HG02981 (cell line): Measurements from ENCODE around the gene BMPR1B.

ENCODE experiments used
- ATAC-seq: cut with Tn5 transposase; IDR thresholded peaks from one replicate; pipeline ENCODE4 v1.9.1; 2021; ENCODE audit warnings: mild to moderate bottlenecking, moderate library complexity; ENCODE audit not compliant: unreplicated experiment

BMPR1B gene

DNA sequence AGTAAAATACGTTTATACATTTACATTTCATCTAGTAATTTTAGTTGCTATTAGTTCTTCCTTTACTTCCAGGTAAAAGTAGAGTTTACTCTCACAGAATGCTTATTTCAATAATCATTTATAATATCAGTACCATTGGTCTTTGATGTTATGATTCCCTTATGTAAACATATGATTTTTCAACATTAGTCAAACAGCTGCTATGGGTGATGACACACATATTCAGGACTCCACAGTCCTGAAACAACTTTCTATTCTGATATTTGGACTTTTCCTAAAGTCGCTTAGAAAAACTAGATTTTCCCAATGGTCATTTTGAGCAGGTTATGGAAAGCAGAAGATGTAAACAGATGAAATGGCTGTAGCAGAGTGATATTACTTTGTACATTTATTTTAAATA is 421.2 kb downstream of the BMPR1B start:
- no peak for ATAC-seq

DNA sequence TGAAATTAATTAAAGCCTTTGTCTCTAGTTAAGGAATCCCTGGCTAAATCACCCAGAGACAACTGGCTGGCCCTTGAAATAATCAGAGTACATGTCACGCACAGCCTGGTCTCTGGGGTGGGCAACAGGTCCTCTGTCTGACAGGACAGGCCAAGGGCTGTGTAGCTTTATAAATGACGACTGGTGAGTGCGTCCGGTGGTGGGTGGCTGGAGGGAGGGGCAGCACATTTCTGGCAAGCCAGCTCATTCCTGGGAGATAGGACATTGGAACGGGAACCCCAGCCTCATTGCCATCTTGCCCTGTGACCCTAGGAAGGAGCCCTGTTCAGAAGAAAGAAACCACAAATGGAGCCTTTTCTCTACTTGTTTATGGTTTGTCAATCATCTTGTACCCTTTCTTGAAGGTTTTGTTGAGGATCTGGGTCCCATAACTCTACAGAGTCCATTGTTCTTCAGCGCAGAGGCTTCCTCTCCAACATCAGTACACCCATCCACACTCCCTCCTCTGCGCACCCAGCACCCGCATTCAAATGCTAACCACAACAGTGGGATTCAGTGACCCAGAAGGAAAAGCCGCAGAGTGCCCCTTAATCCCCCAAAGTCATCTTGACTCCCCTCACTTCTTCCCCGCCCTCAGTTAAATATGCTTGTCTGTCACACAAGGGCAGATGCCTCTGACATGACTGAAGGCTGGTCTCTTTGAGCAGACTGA is 422.9 kb downstream of the BMPR1B start:
- ATAC-seq = no peak

DNA sequence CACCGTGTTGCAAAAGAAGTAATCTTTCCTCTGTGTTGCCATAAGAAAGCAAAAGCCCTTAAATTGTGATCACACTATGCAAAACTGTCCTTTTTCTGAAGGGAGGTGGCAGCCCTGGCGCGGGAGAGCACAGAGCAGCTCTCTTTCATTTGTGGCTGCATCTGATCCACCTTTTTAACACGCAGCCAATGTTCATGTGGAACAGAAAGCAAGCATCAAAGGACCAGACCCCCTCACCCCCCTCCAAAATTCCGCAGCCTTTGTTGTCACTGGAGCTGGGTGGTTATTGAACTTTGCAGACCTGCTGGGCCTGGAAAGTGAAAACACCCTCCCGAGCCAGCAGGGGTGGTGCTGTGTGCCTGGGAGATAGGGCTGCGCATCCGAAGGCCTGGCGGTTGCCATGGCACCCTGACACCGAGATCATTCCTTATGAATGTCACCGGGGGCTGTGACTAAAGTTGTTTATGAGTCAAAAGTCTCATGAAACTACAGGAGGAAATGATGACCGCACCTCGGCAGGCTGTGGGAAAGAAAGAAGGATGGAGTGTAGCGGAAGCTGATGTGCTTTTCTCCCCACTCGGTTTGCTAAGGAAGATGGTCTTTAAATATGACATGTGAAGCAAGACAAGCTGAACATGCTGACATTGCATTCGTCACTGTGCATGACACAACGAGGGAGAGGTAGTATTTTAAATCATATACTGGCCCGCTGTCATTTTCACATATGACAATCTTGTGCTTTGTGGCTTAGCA is 423.7 kb downstream of the BMPR1B start:
- ATAC-seq = no peak

DNA sequence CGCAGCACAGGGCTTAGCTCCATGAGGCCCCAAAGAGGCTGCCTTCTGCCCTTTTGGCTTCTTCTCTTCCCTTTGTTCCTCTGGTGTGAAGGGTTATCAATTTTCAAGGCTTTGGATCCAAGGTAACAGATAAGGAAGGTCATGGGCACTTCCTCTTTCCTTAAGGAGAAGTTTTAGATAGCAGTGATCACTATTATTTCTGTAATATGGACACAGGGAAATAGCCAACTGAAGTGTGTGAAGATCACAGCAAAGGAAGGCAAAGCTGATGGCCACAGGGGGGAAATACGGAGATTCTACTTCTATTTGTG is 424.2 kb downstream of the BMPR1B start:
- no peak for ATAC-seq

DNA sequence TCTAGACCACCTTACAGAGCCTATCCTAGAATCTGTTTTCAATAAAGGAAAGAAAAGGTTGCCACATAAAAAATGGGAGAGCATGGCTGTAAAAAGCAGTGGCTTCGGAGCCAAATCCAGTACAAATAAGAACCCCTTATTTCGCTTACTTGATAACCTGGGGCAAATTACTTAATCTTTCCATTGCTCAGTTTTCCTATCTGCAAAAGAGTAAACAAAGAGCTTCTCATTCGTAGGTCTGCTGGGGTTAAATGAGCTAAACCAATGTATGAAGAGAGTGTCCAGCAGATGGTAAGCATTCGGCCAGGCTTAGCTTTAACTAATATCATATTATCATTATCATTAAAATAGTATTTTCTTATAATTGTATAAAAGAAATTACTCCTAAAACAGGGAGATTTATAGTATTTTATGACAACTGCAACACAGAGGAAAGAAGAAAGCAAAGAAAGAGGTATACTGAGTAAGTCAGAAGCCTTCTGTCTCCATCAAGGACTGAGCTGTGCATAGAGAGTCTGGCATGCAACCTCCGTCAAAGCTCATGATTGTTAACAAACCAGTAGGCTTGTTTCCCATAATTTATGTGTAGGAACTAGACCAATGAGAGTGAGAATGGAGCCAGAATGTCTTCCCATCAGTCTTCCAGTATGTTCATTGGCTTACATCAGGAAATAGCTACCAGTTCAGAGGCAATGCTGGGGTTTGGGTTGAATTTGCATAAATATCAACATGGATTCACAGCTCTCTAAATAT is 426.1 kb downstream of the BMPR1B start:
- no peak for ATAC-seq

DNA sequence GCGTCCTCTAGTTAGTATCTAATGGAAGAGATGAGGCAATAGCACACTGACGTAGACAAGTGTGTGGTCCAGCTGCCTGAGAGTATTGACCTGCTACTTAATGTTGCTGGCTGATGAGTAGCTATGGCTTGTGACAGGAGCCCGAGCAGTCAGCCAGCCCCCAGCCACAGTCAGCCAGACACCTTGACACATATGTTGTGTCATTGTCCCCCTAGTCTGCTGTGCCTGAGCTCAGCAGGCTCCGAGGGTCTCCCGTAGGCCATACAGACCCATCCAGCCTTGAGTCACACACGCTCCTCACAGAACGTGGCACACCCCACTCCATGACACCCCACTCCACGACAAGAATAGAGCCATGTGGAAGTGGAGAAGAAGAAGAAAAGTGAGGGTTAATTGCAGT is 428.9 kb downstream of the BMPR1B start:
- ATAC-seq = no peak

DNA sequence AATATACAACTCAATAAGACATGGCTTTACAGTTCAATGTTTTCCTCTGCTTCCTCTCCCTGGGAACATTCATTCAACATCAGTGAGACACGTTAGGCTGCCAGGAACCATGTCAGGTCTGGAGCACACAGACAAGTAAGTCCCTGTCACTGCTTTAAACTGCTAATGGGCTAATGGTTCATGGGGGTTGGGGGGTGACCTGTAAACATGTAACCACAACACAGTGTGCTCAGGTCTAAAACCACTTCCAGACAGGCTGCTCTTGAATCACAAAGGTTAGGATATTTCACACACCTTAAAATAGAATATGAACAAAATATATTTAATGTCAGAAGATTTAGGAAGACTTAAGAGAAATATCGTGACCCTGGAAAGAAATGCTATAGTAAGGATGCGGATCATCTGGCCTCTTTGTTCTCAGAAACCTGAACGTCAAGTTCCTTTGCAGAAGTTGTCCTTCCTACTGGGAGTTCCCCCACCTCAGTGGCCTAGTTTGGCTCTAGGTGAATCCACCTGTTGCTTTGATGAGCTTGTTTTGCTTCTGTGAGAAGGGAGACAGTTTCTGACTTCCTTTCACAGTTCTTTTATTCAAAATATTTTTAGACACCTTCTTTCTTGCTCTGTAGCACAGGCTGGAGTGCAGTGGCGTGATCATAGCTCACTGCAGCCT is 431.1 kb downstream of the BMPR1B start:
- ATAC-seq = no peak

DNA sequence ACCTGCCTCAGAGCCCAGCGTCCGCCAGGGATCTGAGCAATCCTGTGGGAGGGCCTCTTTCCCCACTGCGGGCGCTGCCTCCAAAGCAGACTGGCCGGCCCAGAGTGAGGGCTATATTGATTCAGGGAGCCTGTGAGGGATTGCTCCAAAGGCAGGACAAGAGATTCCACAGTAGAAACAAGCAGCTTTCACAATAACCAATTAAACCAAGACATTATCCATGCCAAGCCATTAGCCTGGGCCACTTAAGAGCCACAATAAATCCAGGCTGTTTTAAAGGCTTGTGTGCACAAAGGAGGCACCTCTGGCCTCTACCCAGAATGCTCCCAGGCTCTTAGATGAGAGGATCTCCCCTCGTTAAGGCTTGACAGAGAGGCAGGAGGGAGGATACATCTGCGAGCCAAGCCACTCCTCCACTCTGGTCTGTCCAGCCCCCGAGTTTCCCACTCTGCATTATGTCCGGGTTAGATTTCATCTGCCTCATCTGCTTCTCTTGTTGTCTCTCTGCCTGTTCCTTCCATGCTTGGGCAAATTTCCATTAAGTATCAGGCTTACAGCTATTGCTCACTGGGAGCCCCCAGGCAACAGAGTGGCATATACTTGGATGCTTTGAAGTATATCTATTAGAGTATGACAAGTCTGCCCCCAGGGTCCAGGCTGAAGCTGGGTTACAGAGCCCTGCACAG is 433.1 kb downstream of the BMPR1B start:
- no peak for ATAC-seq

DNA sequence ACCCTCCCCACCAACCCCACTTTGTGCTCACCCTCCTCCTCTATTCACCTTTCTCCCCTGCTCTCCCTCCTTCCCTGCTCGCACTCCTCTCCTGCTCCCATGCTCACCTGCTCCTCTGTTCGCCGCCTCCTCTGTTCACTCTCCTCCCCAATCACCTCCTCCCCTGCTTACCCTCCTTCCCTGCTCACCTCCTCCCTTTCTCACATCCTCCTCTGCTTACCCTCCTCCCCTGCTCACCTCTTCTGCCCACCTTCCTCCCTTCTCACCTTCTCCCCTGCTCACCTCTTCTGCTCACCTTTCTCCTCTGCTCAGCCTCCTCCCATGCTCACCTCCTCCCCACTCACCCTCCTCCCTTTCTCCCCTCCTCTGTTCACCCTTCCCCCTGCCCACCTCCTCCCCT is 433.8 kb downstream of the BMPR1B start:
- no peak for ATAC-seq

DNA sequence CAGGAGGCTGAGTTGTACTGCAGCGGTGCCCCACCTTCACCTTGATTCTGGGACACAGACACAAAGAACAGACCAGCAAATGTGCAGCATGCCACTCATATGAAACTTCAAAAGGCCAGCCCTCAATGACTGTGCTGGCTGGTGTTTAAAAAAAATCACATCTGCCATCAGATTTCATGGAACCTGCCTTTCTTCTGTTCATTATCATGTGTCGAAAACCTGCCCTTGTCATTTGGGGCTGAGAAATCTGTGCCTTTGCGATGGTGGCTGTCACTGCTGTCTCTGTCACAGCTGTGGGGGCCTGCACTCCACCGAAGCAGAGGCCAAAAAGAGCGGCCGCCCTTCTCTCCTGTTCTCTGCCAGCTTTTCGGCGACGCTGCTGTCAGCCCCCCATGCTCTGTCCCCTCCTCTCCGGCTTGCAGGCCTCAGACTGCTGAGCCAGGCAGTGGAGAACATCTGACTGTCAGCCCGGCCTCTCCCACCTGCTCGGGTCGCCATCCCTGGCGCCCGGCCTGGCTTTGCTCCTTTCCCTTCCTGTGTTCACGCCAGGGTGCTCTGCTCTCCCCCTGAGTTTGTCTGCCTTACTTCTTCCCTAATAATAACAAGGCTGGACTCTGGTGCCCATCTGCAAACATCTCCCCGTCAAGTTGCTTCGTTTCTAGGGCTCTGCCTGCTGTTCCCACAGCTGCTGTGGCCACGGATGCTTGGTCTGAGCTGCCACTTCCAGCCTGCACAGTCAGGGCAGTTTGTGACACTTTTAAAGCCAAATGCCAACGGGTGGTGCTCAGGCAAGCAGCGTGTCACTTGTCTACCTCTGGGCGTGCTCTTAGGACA is 435.9 kb downstream of the BMPR1B start:
- no peak for ATAC-seq

DNA sequence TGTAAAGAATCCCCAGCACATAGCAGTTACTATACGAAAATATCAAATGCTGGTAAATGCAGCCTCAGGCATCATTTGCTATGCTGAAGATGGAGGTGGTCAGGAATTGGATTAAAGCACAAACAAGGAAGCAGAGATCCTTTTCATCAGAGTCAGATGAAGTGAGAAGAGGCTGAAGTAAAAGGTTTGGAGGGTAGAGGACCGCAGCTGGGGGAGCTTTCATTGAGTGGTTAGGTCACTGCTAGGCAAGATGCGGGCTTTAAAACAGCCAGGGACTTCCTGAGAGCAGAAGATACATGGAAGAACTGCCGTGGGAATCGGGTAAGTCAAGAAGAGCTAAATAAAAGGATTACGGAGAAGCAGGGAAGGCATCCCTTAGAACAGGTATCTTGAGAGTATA is 439.6 kb downstream of the BMPR1B start:
- no peak for ATAC-seq

DNA sequence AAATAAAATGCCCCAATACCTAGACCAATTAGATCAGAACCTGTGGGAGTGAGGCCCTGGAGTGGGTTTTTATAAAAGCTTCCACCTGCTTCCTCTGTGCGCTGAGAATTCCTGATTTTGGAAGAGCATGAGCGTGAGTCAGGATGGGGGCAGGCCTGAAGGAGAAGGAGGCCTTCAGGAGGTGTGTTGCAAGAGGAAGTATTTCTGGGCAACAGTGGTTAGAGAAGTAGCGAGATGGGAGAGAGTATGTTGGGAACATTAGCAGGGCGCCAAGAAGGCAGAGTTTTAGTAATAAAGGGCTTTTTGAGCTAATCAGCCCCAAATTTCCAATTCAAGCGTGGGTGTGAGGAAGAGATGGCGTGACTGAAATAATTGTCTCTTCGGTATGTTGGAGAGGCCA is 441.2 kb downstream of the BMPR1B start:
- ATAC-seq = no peak

DNA sequence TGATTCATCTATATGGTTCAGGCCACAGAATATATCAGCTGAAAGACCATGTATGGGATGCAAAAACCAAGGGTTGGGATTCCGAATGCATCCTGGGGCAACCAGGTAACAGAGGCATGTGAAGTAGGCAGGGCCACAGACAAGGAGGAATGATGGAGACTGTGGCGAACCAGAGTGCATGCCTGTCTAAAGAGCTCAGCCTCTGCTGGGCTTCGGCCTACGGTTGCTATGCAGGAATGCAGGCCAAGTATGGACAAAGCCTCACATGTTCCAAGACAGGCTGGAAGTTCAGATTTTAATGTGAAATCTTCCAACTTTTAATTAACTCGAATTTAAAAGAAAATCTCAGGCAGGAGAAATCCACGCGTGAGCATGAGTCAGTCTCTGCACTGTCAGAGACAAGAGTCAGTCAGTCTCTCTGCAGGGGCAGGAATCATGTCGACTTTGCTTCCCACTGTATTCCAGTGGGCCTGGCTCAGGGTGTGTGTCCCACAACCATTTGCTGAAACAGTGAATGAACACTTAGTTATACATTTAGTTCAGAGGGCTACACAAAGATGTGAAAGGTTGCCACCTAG is 446.6 kb downstream of the BMPR1B start:
- no peak for ATAC-seq

DNA sequence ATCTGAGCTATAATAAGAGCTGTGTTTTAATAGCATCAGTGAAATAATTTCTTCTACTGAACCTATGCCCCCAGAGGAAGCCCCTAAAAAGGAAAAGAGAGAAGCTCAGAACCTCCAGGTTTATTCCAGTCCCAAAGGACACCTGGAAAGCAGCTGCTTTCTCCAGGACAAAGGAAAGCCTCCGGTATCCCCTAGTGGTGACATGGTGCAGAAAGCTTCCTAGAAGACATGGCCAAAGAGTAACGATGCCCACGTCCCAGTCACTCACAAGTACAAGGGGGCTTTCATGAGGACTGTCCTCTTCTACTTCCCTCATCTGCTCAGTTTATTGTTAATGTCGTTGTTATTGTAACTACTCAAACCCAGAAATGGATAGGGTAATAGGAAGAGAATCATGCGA is 447.1 kb downstream of the BMPR1B start:
- no peak for ATAC-seq
